CD4-positive, alpha-beta T cell treated with Interleukin-2 at 100 ng/mL for 4 hours (primary cell): ENCODE measurements around the gene ELF3.
A peak's percentile ranks its signal among the peaks of the same experiment; 100 is the strongest.
"Not testable (repeated sequence)": the region's sequence is repeated elsewhere in the genome, so short reads cannot be mapped to it uniquely, and the experiment has no call there.

Source experiments
- DNase-seq: peaks from one replicate; pipeline ENCODE4 v3.0.0-alpha.2; 2020; ENCODE audit warnings: low spot score

ELF3 gene

GRCh38 chr1:202007805-202008489 is 2.4 kb upstream of the ELF3 start:
- no peak for DNase-seq

GRCh38 chr1:202009326-202010179 is 834 bp upstream of the ELF3 start:
- DNase-seq, result peak; percentile 70

GRCh38 chr1:202011994-202012393 is 1.6 kb downstream of the ELF3 start:
- no peak for DNase-seq

GRCh38 chr1:202012544-202013478 is 2.4 kb downstream of the ELF3 start:
- DNase-seq, result no peak

- DNase-seq, result no peak
Measured at GRCh38 chr1:202013603-202014002, 3.2 kb downstream of the ELF3 start.

GRCh38 chr1:202014060-202014459 is 3.7 kb downstream of the ELF3 start:
- no peak for DNase-seq

- DNase-seq, result no peak
Measured at GRCh38 chr1:202014915-202015661, 4.7 kb downstream of the ELF3 start.

GRCh38 chr1:202015662-202015937 is 5.2 kb downstream of the ELF3 start:
- DNase-seq, result no peak

- no peak for DNase-seq
Measured at GRCh38 chr1:202016022-202016810, 5.8 kb downstream of the ELF3 start.

- DNase-seq, result no peak
Measured at GRCh38 chr1:202016811-202017748, 6.7 kb downstream of the ELF3 start.

GRCh38 chr1:202017749-202018467 is 7.5 kb downstream of the ELF3 start:
- DNase-seq, result no peak

GRCh38 chr1:202018468-202019234 is 8.3 kb downstream of the ELF3 start:
- DNase-seq, result no peak

- not testable (repeated sequence) for DNase-seq
Measured at GRCh38 chr1:202019235-202019558, 8.8 kb downstream of the ELF3 start.

GRCh38 chr1:202023001-202023433 is 12.6 kb downstream of the ELF3 start:
- no peak for DNase-seq

GRCh38 chr1:202029171-202029665 is 18.8 kb downstream of the ELF3 start:
- DNase-seq, result no peak

- no peak for DNase-seq
Measured at GRCh38 chr1:202029727-202030126, 19.3 kb downstream of the ELF3 start.

- no peak for DNase-seq
Measured at GRCh38 chr1:202031796-202032195, 21.4 kb downstream of the ELF3 start.

GRCh38 chr1:202034149-202034682 is 23.8 kb downstream of the ELF3 start:
- DNase-seq, result no peak
